ENCODE measurements around the gene TLL2.

DNA sequence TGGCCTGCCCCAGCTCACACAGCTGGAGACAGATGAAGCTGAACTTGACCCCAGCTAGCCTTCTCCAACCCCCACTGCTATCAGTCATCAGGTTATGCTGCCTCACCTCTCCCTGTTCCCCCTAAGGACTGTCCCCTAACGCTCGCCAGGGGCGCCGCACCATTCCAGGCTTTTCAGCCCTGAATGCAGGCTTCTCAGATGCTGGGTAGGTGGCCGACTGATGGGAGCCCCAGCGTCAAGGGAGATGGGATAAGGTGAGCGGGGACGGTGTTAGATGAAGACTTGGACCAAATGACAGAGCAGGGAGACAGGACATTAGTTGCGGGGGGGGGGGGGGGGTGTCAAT, 139.1 kb downstream of the TLL2 start:
- TF ChIP-seq EZH2 (IDR thresholded peaks at IDR 0.05; ENCODE audit: borderline replicate concordance, low read depth, low read length, severe bottlenecking): no peak
- TF ChIP-seq, protein P1, sequence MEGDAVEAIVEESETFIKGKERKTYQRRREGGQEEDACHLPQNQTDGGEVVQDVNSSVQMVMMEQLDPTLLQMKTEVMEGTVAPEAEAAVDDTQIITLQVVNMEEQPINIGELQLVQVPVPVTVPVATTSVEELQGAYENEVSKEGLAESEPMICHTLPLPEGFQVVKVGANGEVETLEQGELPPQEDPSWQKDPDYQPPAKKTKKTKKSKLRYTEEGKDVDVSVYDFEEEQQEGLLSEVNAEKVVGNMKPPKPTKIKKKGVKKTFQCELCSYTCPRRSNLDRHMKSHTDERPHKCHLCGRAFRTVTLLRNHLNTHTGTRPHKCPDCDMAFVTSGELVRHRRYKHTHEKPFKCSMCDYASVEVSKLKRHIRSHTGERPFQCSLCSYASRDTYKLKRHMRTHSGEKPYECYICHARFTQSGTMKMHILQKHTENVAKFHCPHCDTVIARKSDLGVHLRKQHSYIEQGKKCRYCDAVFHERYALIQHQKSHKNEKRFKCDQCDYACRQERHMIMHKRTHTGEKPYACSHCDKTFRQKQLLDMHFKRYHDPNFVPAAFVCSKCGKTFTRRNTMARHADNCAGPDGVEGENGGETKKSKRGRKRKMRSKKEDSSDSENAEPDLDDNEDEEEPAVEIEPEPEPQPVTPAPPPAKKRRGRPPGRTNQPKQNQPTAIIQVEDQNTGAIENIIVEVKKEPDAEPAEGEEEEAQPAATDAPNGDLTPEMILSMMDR (IDR thresholded peaks at IDR 0.05; ENCODE audit: extremely low read depth in 1 of 2, insufficient read depth in 1 of 2, low read depth in 1 of 2, low read length in 2 of 2): no peak
- TF ChIP-seq POLR2AphosphoS5 (IDR thresholded peaks at IDR 0.05; ENCODE audit: insufficient read depth, low read depth, low read length): no peak
- no peak for TF ChIP-seq JUN (IDR thresholded peaks at IDR 0.05; ENCODE audit: borderline replicate concordance, insufficient read depth, insufficient read length, low read depth)
- no peak for TF ChIP-seq POLR2A (IDR thresholded peaks at IDR 0.05; ENCODE audit: low read depth, low read length)
- TF ChIP-seq FOS (IDR thresholded peaks at IDR 0.05; ENCODE audit: borderline replicate concordance, insufficient read depth, low read length): no peak
- TF ChIP-seq, protein P2, sequence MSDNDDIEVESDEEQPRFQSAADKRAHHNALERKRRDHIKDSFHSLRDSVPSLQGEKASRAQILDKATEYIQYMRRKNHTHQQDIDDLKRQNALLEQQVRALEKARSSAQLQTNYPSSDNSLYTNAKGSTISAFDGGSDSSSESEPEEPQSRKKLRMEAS (IDR thresholded peaks at IDR 0.05; ENCODE audit: insufficient read depth, insufficient read length): no peak
- no peak for TF ChIP-seq MYC (IDR thresholded peaks at IDR 0.05; ENCODE audit: low read depth, low read length)
- no peak for TF ChIP-seq GATA2 (IDR thresholded peaks at IDR 0.05; ENCODE audit: insufficient read depth, insufficient read length, low read depth, low read length)
